ENCODE measurements around the gene GPR84.

GRCh38 chr12:54404061-54405004, 40.0 kb upstream of the GPR84 start:
- TF ChIP-seq CTCF (IDR thresholded peaks at IDR 0.05; ENCODE audit: low read length) (peak; percentile 98), EZH2 (optimal IDR thresholded peaks at IDR 0.05; ENCODE audit: low read depth, low read length) (no peak), EZH2phosphoT487 (IDR thresholded peaks at IDR 0.05; ENCODE audit: low read length) (no peak)

Data from MM.1S (cell line).